ENCODE data around the gene SAG.
"Not testable (repeated sequence)": the region's sequence is repeated elsewhere in the genome, so short reads cannot be mapped to it uniquely, and the experiment has no call there.

The SAG gene

GRCh38 chr2:233334915-233335314 is 27.3 kb downstream of the SAG start:
- no peak for DNase-seq

GRCh38 chr2:233336091-233336490 is 28.5 kb downstream of the SAG start:
- not testable (repeated sequence) for DNase-seq

GRCh38 chr2:233336541-233336940 is 28.9 kb downstream of the SAG start:
- DNase-seq: no peak

- no peak for DNase-seq
Measured at GRCh38 chr2:233338046-233338445, 30.4 kb downstream of the SAG start.

- no peak for DNase-seq
Measured at GRCh38 chr2:233338812-233339368, 31.3 kb downstream of the SAG start.

GRCh38 chr2:233339427-233339826 is 31.8 kb downstream of the SAG start:
- DNase-seq: no peak

GRCh38 chr2:233341296-233341695 is 33.7 kb downstream of the SAG start:
- DNase-seq: no peak

GRCh38 chr2:233342301-233342700 is 34.7 kb downstream of the SAG start:
- DNase-seq: no peak

- DNase-seq: no peak
Measured at GRCh38 chr2:233343171-233343705, 35.6 kb downstream of the SAG start.

GRCh38 chr2:233346376-233346775 is 38.8 kb downstream of the SAG start:
- no peak for DNase-seq

- no peak for DNase-seq
Measured at GRCh38 chr2:233346930-233347329, 39.3 kb downstream of the SAG start.

GRCh38 chr2:233349005-233349998 is 41.7 kb downstream of the SAG start:
- no peak for DNase-seq

- DNase-seq: peak; percentile 9
Measured at GRCh38 chr2:233350708-233351107, 43.1 kb downstream of the SAG start.

GRCh38 chr2:233351423-233351822 is 43.8 kb downstream of the SAG start:
- DNase-seq: no peak

- no peak for DNase-seq
Measured at GRCh38 chr2:233352141-233352842, 44.7 kb downstream of the SAG start.

- no peak for DNase-seq
Measured at GRCh38 chr2:233353101-233353768, 45.6 kb downstream of the SAG start.

GRCh38 chr2:233353769-233354499 is 46.3 kb downstream of the SAG start, which contains the start of gene DGKD:
Gene DGKD, plus strand, starts transcription at chr2:233354494. Its CDS starts 25 bp downstream, at chr2:233354519.
- DNase-seq: no peak

GRCh38 chr2:233354500-233354924 is 46.9 kb downstream of the SAG start:
- no peak for DNase-seq

GRCh38 chr2:233354971-233355574 is 47.5 kb downstream of the SAG start:
- DNase-seq: no peak

GRCh38 chr2:233355916-233356315 is 48.3 kb downstream of the SAG start:
- DNase-seq: no peak

GRCh38 chr2:233356546-233357308 is 49.1 kb downstream of the SAG start:
- DNase-seq: no peak
